HUES48 (cell line): ENCODE results near the gene NUTM1.
"Not testable (repeated sequence)": the region's sequence is repeated elsewhere in the genome, so short reads cannot be mapped to it uniquely, and the experiment has no call there.

Experiments used
- H3K27ac ChIP-seq: one replicate; pipeline ENCODE4 v1.7.0; 2013; ENCODE audit warnings: low read depth, low read length, inconsistent platforms
- H3K27me3 ChIP-seq: 2 replicates; pipeline ENCODE4 v1.6.1; 2013; ENCODE audit warnings: mild to moderate bottlenecking, low read length; ENCODE audit not compliant: control insufficient read depth, insufficient read depth
- H3K36me3 ChIP-seq: 2 replicates; pipeline ENCODE4 v1.6.1; 2013; ENCODE audit warnings: low read length; ENCODE audit not compliant: control insufficient read depth, insufficient read depth
- H3K4me1 ChIP-seq: 2 replicates; pipeline ENCODE4 v1.6.1; 2013; ENCODE audit warnings: mild to moderate bottlenecking, low read length; ENCODE audit not compliant: control insufficient read depth, insufficient read depth
- H3K4me3 ChIP-seq: 2 replicates; pipeline ENCODE4 v1.5.1; 2013; ENCODE audit warnings: mild to moderate bottlenecking, low read depth, low read length
- H3K9ac ChIP-seq: 2 replicates; pipeline ENCODE4 v1.6.1; 2013; ENCODE audit warnings: mild to moderate bottlenecking, low read depth, low read length, moderate library complexity
- H3K9me3 ChIP-seq: 2 replicates; pipeline ENCODE4 v1.6.1; 2013; ENCODE audit warnings: low read length; ENCODE audit not compliant: control insufficient read depth, insufficient read depth

The NUTM1 gene

GRCh38 chr15:34337557-34338306, 5.4 kb upstream of the NUTM1 start, which contains the start of gene SLC12A6:
SLC12A6 (minus strand) TSS chr15:34337781; CDS start chr15:34336680, 1,101 bp downstream.
- peak within 1 kb of the TSS; percentile 89 for H3K4me3 ChIP-seq
- H3K36me3 ChIP-seq: peaks cover 30% of the 10 kb centered on the region
- no peaks in the 10 kb centered on the region for H3K9me3 ChIP-seq
- H3K27ac ChIP-seq: peak within 1 kb of the TSS; percentile 96
- no peaks in the 10 kb centered on the region for H3K4me1 ChIP-seq
- peak within 1 kb of the TSS; percentile 84; the same call in 1 of the 2 replicates for H3K9ac ChIP-seq
- no peaks in the 10 kb centered on the region for H3K27me3 ChIP-seq

- 0 out of 2 replicates have a peak, but pooled peaks cover 2% of the 10 kb centered on the region for H3K4me1 ChIP-seq
- no peaks in the 10 kb centered on the region for H3K27me3 ChIP-seq
- peak overlapping the region; percentile 96 for H3K27ac ChIP-seq
- H3K36me3 ChIP-seq: peaks cover 30% of the 10 kb centered on the region
- peak overlapping the region; percentile 89 for H3K4me3 ChIP-seq
- H3K9ac ChIP-seq: no peak overlapping the region
- H3K9me3 ChIP-seq: no peaks in the 10 kb centered on the region
These were observed 4.8 kb upstream of the NUTM1 start for GRCh38 chr15:34338347-34338746.

- Histone ChIP-seq H3K36me3 (peaks cover 30% of the 10 kb centered on the region), H3K4me3 (no peak overlapping the region), H3K9ac (no peak overlapping the region), H3K27ac (no peak overlapping the region), H3K9me3 (no peaks in the 10 kb centered on the region), H3K27me3 (no peaks in the 10 kb centered on the region), H3K4me1 (0 out of 2 replicates have a peak, but pooled peaks cover 5% of the 10 kb centered on the region)
These were observed 3.2 kb upstream of the NUTM1 start for GRCh38 chr15:34339946-34340345.

GRCh38 chr15:34341381-34342212, 1.5 kb upstream of the NUTM1 start:
- Histone ChIP-seq H3K9ac (no peak overlapping the region), H3K4me3 (peak overlapping the region; percentile 92), H3K4me1 (0 out of 2 replicates have a peak, but pooled peaks cover 5% of the 10 kb centered on the region), H3K27ac (no peak overlapping the region), H3K27me3 (no peaks in the 10 kb centered on the region), H3K36me3 (peaks cover 30% of the 10 kb centered on the region), H3K9me3 (no peaks in the 10 kb centered on the region)

GRCh38 chr15:34342213-34342736, 840 bp upstream of the NUTM1 start:
- Histone ChIP-seq H3K36me3 (peaks cover 30% of the 10 kb centered on the region), H3K9ac (peak overlapping the region; percentile 88), H3K4me3 (peak overlapping the region; percentile 92), H3K27ac (peak overlapping the region; percentile 89)
- H3K9me3 ChIP-seq, H3K4me1 ChIP-seq, H3K27me3 ChIP-seq: not testable (repeated sequence)

- no peaks in the 10 kb centered on the region for H3K36me3 ChIP-seq
- no peak overlapping the region for H3K4me3 ChIP-seq
- H3K4me1 ChIP-seq: 0 out of 2 replicates have a peak, but pooled peaks cover 5% of the 10 kb centered on the region
- H3K27me3 ChIP-seq: no peaks in the 10 kb centered on the region
- no peak overlapping the region for H3K9ac ChIP-seq
- no peak overlapping the region for H3K27ac ChIP-seq
- H3K9me3 ChIP-seq: no peaks in the 10 kb centered on the region
These were observed 5.0 kb downstream of the NUTM1 start for GRCh38 chr15:34347951-34348638.

- H3K36me3 ChIP-seq: no peaks in the 10 kb centered on the region
- no peaks in the 10 kb centered on the region for H3K27me3 ChIP-seq
- H3K4me1 ChIP-seq: no peaks in the 10 kb centered on the region
- no peak overlapping the region for H3K4me3 ChIP-seq
- H3K9me3 ChIP-seq: no peaks in the 10 kb centered on the region
- H3K27ac ChIP-seq: no peak overlapping the region
- H3K9ac ChIP-seq: no peak overlapping the region
These were observed 5.7 kb downstream of the NUTM1 start for GRCh38 chr15:34348735-34349300.

GRCh38 chr15:34349769-34350168, 6.7 kb downstream of the NUTM1 start:
- H3K4me3 ChIP-seq: no peak overlapping the region
- H3K9me3 ChIP-seq: no peaks in the 10 kb centered on the region
- no peaks in the 10 kb centered on the region for H3K27me3 ChIP-seq

GRCh38 chr15:34352996-34353395, 9.9 kb downstream of the NUTM1 start:
- not testable (repeated sequence) for H3K27me3 ChIP-seq, H3K9ac ChIP-seq, H3K27ac ChIP-seq, H3K4me1 ChIP-seq, H3K4me3 ChIP-seq, H3K9me3 ChIP-seq
- peaks cover 27% of the 10 kb centered on the region for H3K36me3 ChIP-seq

More at GRCh38 chr15:34349769-34350168, 6.7 kb downstream of the NUTM1 start:
- Histone ChIP-seq H3K27ac (no peak overlapping the region), H3K9ac (no peak overlapping the region), H3K4me1 (no peaks in the 10 kb centered on the region), H3K36me3 (0 out of 2 replicates have a peak, but pooled peaks cover under 1% of the 10 kb centered on the region)

GRCh38 chr15:34353627-34354026, 10.5 kb downstream of the NUTM1 start:
- no peak overlapping the region for H3K4me3 ChIP-seq
- H3K27ac ChIP-seq: no peak overlapping the region
- no peaks in the 10 kb centered on the region for H3K4me1 ChIP-seq
- no peaks in the 10 kb centered on the region for H3K27me3 ChIP-seq
- H3K9ac ChIP-seq: no peak overlapping the region
- peaks cover 34% of the 10 kb centered on the region for H3K36me3 ChIP-seq
- H3K9me3 ChIP-seq: no peaks in the 10 kb centered on the region
